Mesenchymal stem cell (in vitro differentiated cells and primary cell): ENCODE results near the gene ME1.

Experiments used
- DNase-seq: peaks from one replicate; pipeline ENCODE4 v3.0.0-alpha.2; 2013
- H2AFZ ChIP-seq: one replicate; pipeline ENCODE4 v1.6.1; 2013; ENCODE audit warnings: low read depth, mild to moderate bottlenecking, control low read depth, inconsistent platforms, low read length, moderate library complexity
- H2AK5ac ChIP-seq: 2 replicates; pipeline ENCODE4 v1.6.1; 2013; ENCODE audit warnings: low read length, moderate library complexity, mild to moderate bottlenecking, inconsistent platforms; ENCODE audit not compliant: severe bottlenecking
- H2BK120ac ChIP-seq: one replicate; pipeline ENCODE4 v1.6.1; 2013; ENCODE audit warnings: low read depth, mild to moderate bottlenecking, inconsistent platforms, low read length, moderate library complexity
- H2BK12ac ChIP-seq, 2 experiments: one replicate each; pipeline ENCODE4 v1.6.1; 2013; ENCODE audit warnings: inconsistent platforms in 2 of 2, low read length in 2 of 2, mild to moderate bottlenecking in 2 of 2, moderate library complexity in 2 of 2, control low read depth in 1 of 2
- H2BK15ac ChIP-seq: one replicate; pipeline ENCODE4 v1.6.1; 2013; ENCODE audit warnings: mild to moderate bottlenecking, low read depth, inconsistent platforms; ENCODE audit not compliant: poor library complexity, severe bottlenecking
- H2BK5ac ChIP-seq: 2 replicates; pipeline ENCODE4 v1.6.1; 2013; ENCODE audit warnings: low read depth, mild to moderate bottlenecking, low read length, control low read depth, inconsistent platforms; ENCODE audit not compliant: poor library complexity, severe bottlenecking
- H3K14ac ChIP-seq, 2 experiments: one replicate each; pipeline ENCODE4 v1.6.1; 2013; ENCODE audit warnings: inconsistent platforms in 2 of 2, low read length in 2 of 2, control low read depth in 1 of 2, mild to moderate bottlenecking in 1 of 2, moderate library complexity in 1 of 2
- H3K18ac ChIP-seq, 2 experiments: one replicate each; pipeline ENCODE4 v1.6.1; 2013; ENCODE audit warnings: inconsistent platforms in 2 of 2, low read length in 2 of 2, control low read depth in 1 of 2, low read depth in 1 of 2, mild to moderate bottlenecking in 1 of 2
- H3K23ac ChIP-seq, 2 experiments: one replicate each; pipeline ENCODE4 v1.6.1; 2013; ENCODE audit warnings: inconsistent platforms in 2 of 2, low read length in 2 of 2, mild to moderate bottlenecking in 2 of 2, moderate library complexity in 2 of 2, control low read depth in 1 of 2
- H3K27ac ChIP-seq: 2 replicates; pipeline ENCODE4 v1.5.1; 2013; ENCODE audit warnings: mild to moderate bottlenecking, moderate library complexity, low read length, control low read depth, inconsistent platforms; ENCODE audit not compliant: poor library complexity, severe bottlenecking
- H3K27me3 ChIP-seq, 2 experiments: 2 replicates each; pipeline versions ENCODE4 v1.6.1 to v1.7.0; 2013; ENCODE audit warnings: low read length in 2 of 2, mild to moderate bottlenecking in 2 of 2, moderate library complexity in 2 of 2, control low read depth in 1 of 2, inconsistent platforms in 1 of 2; ENCODE audit not compliant: control insufficient read depth in 1 of 2, insufficient read depth in 1 of 2
- H3K36me3 ChIP-seq, 2 experiments: 2 replicates each; pipeline versions ENCODE4 v1.6.1 to v1.7.0; 2013; ENCODE audit warnings: low read length in 2 of 2, control low read depth in 1 of 2, inconsistent platforms in 1 of 2, low read depth in 1 of 2, mild to moderate bottlenecking in 1 of 2; ENCODE audit not compliant: insufficient read depth in 2 of 2, control insufficient read depth in 1 of 2
- H3K4ac ChIP-seq, 2 experiments: one replicate each; pipeline ENCODE4 v1.6.1; 2013; ENCODE audit warnings: inconsistent platforms in 2 of 2, low read length in 2 of 2, mild to moderate bottlenecking in 2 of 2, moderate library complexity in 2 of 2, control low read depth in 1 of 2, low read depth in 1 of 2
- H3K4me1 ChIP-seq: 2 replicates; pipeline ENCODE4 v1.6.1; 2013; ENCODE audit warnings: low read depth, low read length, control low read depth; ENCODE audit not compliant: control insufficient read depth, insufficient read depth
- H3K4me2 ChIP-seq: 2 replicates; pipeline ENCODE4 v1.6.1; 2013; ENCODE audit warnings: low read length, mild to moderate bottlenecking, inconsistent platforms; ENCODE audit not compliant: poor library complexity, severe bottlenecking
- H3K4me3 ChIP-seq, 2 experiments: 2 replicates each; pipeline versions ENCODE4 v1.5.1 to v1.7.0; 2013; ENCODE audit warnings: low read length in 2 of 2, mild to moderate bottlenecking in 2 of 2, control low read depth in 1 of 2, low read depth in 1 of 2; ENCODE audit not compliant: insufficient read depth in 1 of 2
- H3K79me1 ChIP-seq: replicated peaks from 2 replicates; pipeline ENCODE4 v1.6.1; 2013; ENCODE audit warnings: mild to moderate bottlenecking, control low read depth, low read length, inconsistent platforms; ENCODE audit not compliant: poor library complexity, severe bottlenecking
- H3K9ac ChIP-seq: 2 replicates; pipeline ENCODE4 v1.7.0; 2013; ENCODE audit warnings: mild to moderate bottlenecking, low read length, moderate library complexity
- H3K9me3 ChIP-seq: 2 replicates; pipeline ENCODE4 v1.7.0; 2013; ENCODE audit warnings: mild to moderate bottlenecking, low read length; ENCODE audit not compliant: control insufficient read depth
- H4K8ac ChIP-seq: one replicate; pipeline ENCODE4 v1.6.1; 2013; ENCODE audit warnings: inconsistent platforms, mild to moderate bottlenecking, low read length, moderate library complexity
- H4K91ac ChIP-seq: one replicate; pipeline ENCODE4 v1.6.1; 2013; ENCODE audit warnings: mild to moderate bottlenecking, low read length, inconsistent platforms
- WGBS: methylation state at CpG from one replicate; pipeline ENCODE4 v1.1.7; 2013; ENCODE audit warnings: mixed read lengths; 5-methylcytosine and 5-hydroxymethylcytosine counted together

ME1 gene

GRCh38 chr6:83385473-83385872 lies 45.4 kb downstream of the ME1 start:
- WGBS = no CpG with 5 or more reads among the region's 3 CpGs
- no peaks in the 10 kb centered on the region for H3K36me3 ChIP-seq
- no peak overlapping the region for H2AK5ac ChIP-seq
- H3K4ac ChIP-seq = no peak overlapping the region
- H3K4me2 ChIP-seq = no peak overlapping the region
- no peak overlapping the region for H3K14ac ChIP-seq
- no peak for DNase-seq
- H3K9ac ChIP-seq = no peak overlapping the region
- no peak overlapping the region for H3K4me3 ChIP-seq
- no peak overlapping the region for H4K91ac ChIP-seq
- no peaks in the 10 kb centered on the region for H3K9me3 ChIP-seq
- no peak overlapping the region for H3K27ac ChIP-seq
- H3K23ac ChIP-seq = no peak overlapping the region
- no peak overlapping the region for H2AFZ ChIP-seq
- H3K79me1 ChIP-seq = peaks cover 3% of the 10 kb centered on the region
- no peak overlapping the region for H4K8ac ChIP-seq
- H3K4me1 ChIP-seq = no peaks in the 10 kb centered on the region
- H2BK5ac ChIP-seq = no peak overlapping the region
- H2BK120ac ChIP-seq = no peak overlapping the region
- no peak overlapping the region for H3K18ac ChIP-seq
- H2BK15ac ChIP-seq = no peak overlapping the region
- H2BK12ac ChIP-seq = no peak overlapping the region
- no peaks in the 10 kb centered on the region for H3K27me3 ChIP-seq

DNA sequence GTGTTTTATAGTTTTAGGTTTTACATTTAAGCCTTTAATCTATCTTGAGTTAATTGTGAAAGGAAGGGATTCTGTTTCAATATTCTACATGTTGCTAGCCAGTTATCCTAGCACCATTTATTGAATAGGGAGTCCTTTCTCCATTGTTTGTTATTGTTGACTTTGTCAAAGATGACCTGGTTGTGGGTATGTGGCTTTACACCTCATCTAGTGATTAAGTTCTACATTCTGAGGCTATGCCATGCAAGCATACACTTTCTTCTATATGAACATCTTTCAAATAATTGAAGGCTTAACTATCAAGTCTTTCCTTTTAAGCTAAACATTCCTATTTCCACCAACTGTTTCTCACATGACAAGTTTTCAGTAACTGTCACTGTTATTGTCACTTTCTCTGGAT lies 46.1 kb downstream of the ME1 start:
- Histone ChIP-seq H2AFZ (no peak overlapping the region), H3K79me1 (peaks cover 3% of the 10 kb centered on the region), H3K4me3 (no peak overlapping the region), H3K9me3 (no peaks in the 10 kb centered on the region), H3K36me3 (no peaks in the 10 kb centered on the region), H3K18ac (no peak overlapping the region), H4K91ac (no peak overlapping the region), H2BK15ac (no peak overlapping the region), H3K23ac (no peak overlapping the region), H3K4me2 (no peak overlapping the region), H3K4me1 (no peaks in the 10 kb centered on the region), H3K27ac (no peak overlapping the region), H2BK12ac (no peak overlapping the region), H3K14ac (no peak overlapping the region), H2BK120ac (no peak overlapping the region), H2AK5ac (no peak overlapping the region), H2BK5ac (no peak overlapping the region), H3K27me3 (no peaks in the 10 kb centered on the region), H3K9ac (no peak overlapping the region), H4K8ac (no peak overlapping the region), H3K4ac (no peak overlapping the region)
- no peak for DNase-seq

DNA sequence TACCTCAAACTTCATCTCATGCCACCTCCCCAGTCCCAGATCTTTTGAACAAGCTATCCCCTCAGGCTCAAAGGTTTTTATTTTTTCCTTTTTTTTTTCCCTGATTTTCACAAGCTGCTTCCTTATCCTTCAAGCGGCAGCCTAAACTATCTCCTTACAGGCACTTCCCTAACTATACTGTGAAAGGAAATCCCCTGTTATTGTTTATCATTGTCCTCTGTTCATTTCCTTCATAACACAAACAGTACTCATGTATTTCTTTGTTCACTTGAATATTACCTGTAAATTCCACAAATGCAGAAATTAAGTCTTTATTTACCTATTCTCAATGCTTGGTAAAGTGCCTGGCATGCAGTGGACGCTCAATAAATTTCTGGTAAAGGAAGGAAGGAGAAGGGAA lies 48.9 kb downstream of the ME1 start:
- no peak overlapping the region for H2AK5ac ChIP-seq
- H3K4me2 ChIP-seq = no peak overlapping the region
- no peak overlapping the region for H2BK120ac ChIP-seq
- H3K18ac ChIP-seq = no peak overlapping the region
- no peak overlapping the region for H2AFZ ChIP-seq
- H3K4me3 ChIP-seq = no peak overlapping the region
- H2BK12ac ChIP-seq = no peak overlapping the region
- H4K91ac ChIP-seq = no peak overlapping the region
- H3K4ac ChIP-seq = no peak overlapping the region
- H3K27me3 ChIP-seq = no peaks in the 10 kb centered on the region
- H3K9ac ChIP-seq = no peak overlapping the region
- peaks cover 3% of the 10 kb centered on the region for H3K79me1 ChIP-seq
- peak; percentile 26 for DNase-seq
- no peak overlapping the region for H2BK5ac ChIP-seq
- no peak overlapping the region for H3K14ac ChIP-seq
- H4K8ac ChIP-seq = no peak overlapping the region
- H3K9me3 ChIP-seq = no peaks in the 10 kb centered on the region
- H3K4me1 ChIP-seq = no peaks in the 10 kb centered on the region
- 99% methylated on average over 2 of the region's 2 CpGs for WGBS
- no peaks in the 10 kb centered on the region for H3K36me3 ChIP-seq
- H3K27ac ChIP-seq = no peak overlapping the region
- no peak overlapping the region for H3K23ac ChIP-seq
- no peak overlapping the region for H2BK15ac ChIP-seq

DNA sequence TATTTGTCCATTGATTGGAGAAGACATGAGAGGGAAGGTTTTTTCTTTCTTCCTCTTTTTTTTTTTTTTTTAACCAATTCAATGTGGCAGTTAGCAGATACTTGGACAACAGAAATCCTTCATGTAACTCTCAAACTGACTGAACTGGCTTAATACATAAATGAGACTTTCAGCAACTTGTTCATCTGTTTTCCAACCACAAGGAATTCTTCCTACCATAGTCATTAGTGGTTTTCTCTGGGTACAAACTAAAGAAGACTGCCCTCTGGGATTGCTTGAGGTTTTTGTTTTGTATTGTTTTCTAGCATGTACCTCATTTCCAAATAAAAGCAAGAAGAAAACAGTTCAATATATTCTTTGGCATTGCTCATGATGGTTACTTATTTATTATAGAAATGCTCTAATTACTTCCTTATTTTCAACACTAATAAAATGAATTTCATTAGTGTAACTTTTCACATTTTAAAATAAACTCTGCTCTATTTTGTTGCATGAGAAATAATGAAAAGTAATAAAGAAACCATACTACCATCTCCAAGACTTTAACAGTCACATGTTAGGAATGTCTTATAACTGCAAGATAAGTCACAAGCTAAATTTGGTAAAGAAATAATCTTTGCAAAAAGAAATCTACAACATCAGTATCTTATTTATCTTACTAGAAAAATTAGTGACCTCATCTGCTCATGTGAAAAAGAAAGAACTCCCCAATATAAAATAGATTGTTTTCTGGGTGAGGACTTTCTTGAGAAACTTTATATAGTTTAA lies 52.0 kb downstream of the ME1 start:
- peak; percentile 80 for DNase-seq
- Histone ChIP-seq H3K23ac (no peak overlapping the region), H3K27ac (no peak overlapping the region), H4K8ac (no peak overlapping the region), H3K4me1 (no peaks in the 10 kb centered on the region), H3K9me3 (no peaks in the 10 kb centered on the region), H3K27me3 (no peaks in the 10 kb centered on the region), H3K18ac (no peak overlapping the region), H3K4me2 (no peak overlapping the region), H2AFZ (no peak overlapping the region), H2BK5ac (no peak overlapping the region), H3K9ac (peak overlapping the region; percentile 70), H2AK5ac (no peak overlapping the region), H2BK120ac (no peak overlapping the region), H3K36me3 (no peaks in the 10 kb centered on the region), H3K79me1 (no peaks in the 10 kb centered on the region), H3K14ac (no peak overlapping the region), H3K4me3 (peak overlapping the region in 1 of 2 experiments; percentile 3), H2BK12ac (no peak overlapping the region), H3K4ac (no peak overlapping the region), H4K91ac (no peak overlapping the region), H2BK15ac (no peak overlapping the region)
